ENCODE data around the gene TMEM132C.

TMEM132C gene

DNA sequence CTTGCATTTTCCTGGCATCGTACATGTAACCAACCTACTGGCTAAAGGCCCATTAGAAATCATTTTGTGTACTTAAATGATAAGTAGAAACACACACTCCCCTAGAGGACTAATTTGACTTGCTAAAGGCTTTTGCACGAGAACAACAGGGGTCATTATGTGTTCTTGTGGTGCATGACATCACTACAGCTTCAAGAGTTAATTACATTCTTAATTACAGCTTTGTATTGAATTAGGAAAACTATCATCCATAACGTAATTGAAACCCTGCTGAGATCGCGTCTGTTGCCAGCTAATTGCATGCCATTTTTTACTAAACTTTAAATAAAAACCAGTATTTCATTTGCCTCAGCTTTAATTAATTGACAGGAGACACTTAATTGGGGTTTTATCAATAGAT is 51.4 kb downstream of the TMEM132C start:
- Histone ChIP-seq H2AFZ (ENCODE audit: low read length) (no peak overlapping the region), H3K27ac (ENCODE audit: low read length) (no peak overlapping the region), H3K79me2 (ENCODE audit: low read length) (no peaks in the 10 kb centered on the region), H3K4me3 (ENCODE audit: low read length) (no peak overlapping the region), H3K4me2 (ENCODE audit: low read depth, low read length) (no peak overlapping the region), H3K36me3 (replicated peaks; ENCODE audit: insufficient read depth, low read length) (no peaks in the 10 kb centered on the region), H4K20me1 (ENCODE audit: insufficient read depth, low read length) (no peaks in the 10 kb centered on the region), H3K4me1 (ENCODE audit: low read length) (no peaks in the 10 kb centered on the region), H3F3A (ENCODE audit: insufficient read depth, low read length) (no peaks in the 10 kb centered on the region), H3K9me2 (replicated peaks; ENCODE audit: insufficient read depth, low read length) (no peaks in the 10 kb centered on the region), H3K9me3 (replicated peaks; ENCODE audit: insufficient read depth, low read length) (no peaks in the 10 kb centered on the region), H3K27me3 (replicated peaks; ENCODE audit: insufficient read depth, low read length) (no peaks in the 10 kb centered on the region), H3K9ac (ENCODE audit: low read length) (no peak overlapping the region)
- no peak for DNase-seq
- no peak for TF ChIP-seq EZH2 (optimal IDR thresholded peaks at IDR 0.05; ENCODE audit: low read depth, low read length)
- TF ChIP-seq EZH2phosphoT487 (IDR thresholded peaks at IDR 0.05; ENCODE audit: low read length): no peak
- TF ChIP-seq, protein P1, sequence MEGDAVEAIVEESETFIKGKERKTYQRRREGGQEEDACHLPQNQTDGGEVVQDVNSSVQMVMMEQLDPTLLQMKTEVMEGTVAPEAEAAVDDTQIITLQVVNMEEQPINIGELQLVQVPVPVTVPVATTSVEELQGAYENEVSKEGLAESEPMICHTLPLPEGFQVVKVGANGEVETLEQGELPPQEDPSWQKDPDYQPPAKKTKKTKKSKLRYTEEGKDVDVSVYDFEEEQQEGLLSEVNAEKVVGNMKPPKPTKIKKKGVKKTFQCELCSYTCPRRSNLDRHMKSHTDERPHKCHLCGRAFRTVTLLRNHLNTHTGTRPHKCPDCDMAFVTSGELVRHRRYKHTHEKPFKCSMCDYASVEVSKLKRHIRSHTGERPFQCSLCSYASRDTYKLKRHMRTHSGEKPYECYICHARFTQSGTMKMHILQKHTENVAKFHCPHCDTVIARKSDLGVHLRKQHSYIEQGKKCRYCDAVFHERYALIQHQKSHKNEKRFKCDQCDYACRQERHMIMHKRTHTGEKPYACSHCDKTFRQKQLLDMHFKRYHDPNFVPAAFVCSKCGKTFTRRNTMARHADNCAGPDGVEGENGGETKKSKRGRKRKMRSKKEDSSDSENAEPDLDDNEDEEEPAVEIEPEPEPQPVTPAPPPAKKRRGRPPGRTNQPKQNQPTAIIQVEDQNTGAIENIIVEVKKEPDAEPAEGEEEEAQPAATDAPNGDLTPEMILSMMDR (IDR thresholded peaks at IDR 0.05; ENCODE audit: low read length): no peak

DNA sequence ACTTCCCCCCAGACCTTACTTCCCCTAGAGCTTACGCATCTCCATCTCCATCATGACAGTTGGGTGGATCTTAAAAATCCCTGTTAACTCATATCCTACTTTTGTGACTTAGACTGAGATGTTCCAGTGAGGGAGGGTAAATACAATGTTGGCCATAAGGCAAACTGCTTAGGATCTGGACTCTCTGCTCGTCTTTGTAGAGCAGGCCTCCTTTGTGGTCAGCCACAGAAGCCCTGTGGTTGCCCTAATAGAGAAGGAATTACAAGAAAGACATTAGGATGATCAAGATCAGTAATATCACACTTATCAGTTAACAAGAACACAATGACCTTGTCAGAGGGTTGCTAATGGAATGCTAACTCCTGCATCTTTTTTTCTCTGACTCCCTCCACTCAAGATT is 52.0 kb downstream of the TMEM132C start:
- Histone ChIP-seq H2AFZ (ENCODE audit: low read length) (no peak overlapping the region), H3K9me3 (replicated peaks; ENCODE audit: insufficient read depth, low read length) (no peaks in the 10 kb centered on the region), H3K4me3 (ENCODE audit: low read length) (no peak overlapping the region), H3K4me1 (ENCODE audit: low read length) (no peaks in the 10 kb centered on the region), H3F3A (ENCODE audit: insufficient read depth, low read length) (no peaks in the 10 kb centered on the region), H3K27me3 (replicated peaks; ENCODE audit: insufficient read depth, low read length) (no peaks in the 10 kb centered on the region), H3K9ac (ENCODE audit: low read length) (no peak overlapping the region), H3K27ac (ENCODE audit: low read length) (no peak overlapping the region), H3K4me2 (ENCODE audit: low read depth, low read length) (no peak overlapping the region), H3K36me3 (replicated peaks; ENCODE audit: insufficient read depth, low read length) (no peaks in the 10 kb centered on the region), H3K79me2 (ENCODE audit: low read length) (no peaks in the 10 kb centered on the region), H4K20me1 (ENCODE audit: insufficient read depth, low read length) (no peaks in the 10 kb centered on the region), H3K9me2 (replicated peaks; ENCODE audit: insufficient read depth, low read length) (no peaks in the 10 kb centered on the region)
- no peak for TF ChIP-seq EZH2 (optimal IDR thresholded peaks at IDR 0.05; ENCODE audit: low read depth, low read length)
- TF ChIP-seq, protein P1 (IDR thresholded peaks at IDR 0.05; ENCODE audit: low read length): no peak
- TF ChIP-seq EZH2phosphoT487 (IDR thresholded peaks at IDR 0.05; ENCODE audit: low read length): no peak
- DNase-seq: no peak

DNA sequence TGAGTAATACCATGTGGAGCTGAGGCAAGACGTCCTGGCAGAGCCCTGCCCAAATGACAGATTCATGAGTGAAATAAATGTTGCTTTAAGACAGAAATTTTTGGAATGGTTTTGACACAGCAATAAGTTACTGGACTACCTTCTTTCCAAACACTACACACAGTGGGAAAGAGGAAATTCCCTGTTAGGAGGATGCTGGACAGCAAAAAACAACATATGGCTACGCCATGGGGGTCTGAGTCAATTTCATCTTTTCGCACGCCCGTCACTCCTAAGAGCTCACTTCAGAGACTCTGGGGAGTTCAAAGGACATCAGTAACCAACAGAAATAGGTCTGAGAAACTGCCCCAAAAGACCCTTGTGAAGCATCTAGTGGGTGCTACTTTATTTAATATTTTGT is 55.4 kb downstream of the TMEM132C start:
- Histone ChIP-seq H3K9me3 (replicated peaks; ENCODE audit: insufficient read depth, low read length) (no peaks in the 10 kb centered on the region), H3K9ac (ENCODE audit: low read length) (no peak overlapping the region), H3K4me1 (ENCODE audit: low read length) (no peaks in the 10 kb centered on the region), H4K20me1 (ENCODE audit: insufficient read depth, low read length) (no peaks in the 10 kb centered on the region), H3K27ac (ENCODE audit: low read length) (no peak overlapping the region), H3K27me3 (replicated peaks; ENCODE audit: insufficient read depth, low read length) (no peaks in the 10 kb centered on the region), H2AFZ (ENCODE audit: low read length) (no peak overlapping the region), H3K4me3 (ENCODE audit: low read length) (no peak overlapping the region), H3K9me2 (replicated peaks; ENCODE audit: insufficient read depth, low read length) (no peaks in the 10 kb centered on the region), H3K36me3 (replicated peaks; ENCODE audit: insufficient read depth, low read length) (no peaks in the 10 kb centered on the region), H3F3A (ENCODE audit: insufficient read depth, low read length) (no peaks in the 10 kb centered on the region), H3K4me2 (ENCODE audit: low read depth, low read length) (no peak overlapping the region), H3K79me2 (ENCODE audit: low read length) (no peaks in the 10 kb centered on the region)
- no peak for DNase-seq
- TF ChIP-seq EZH2 (optimal IDR thresholded peaks at IDR 0.05; ENCODE audit: low read depth, low read length) (no peak), EZH2phosphoT487 (IDR thresholded peaks at IDR 0.05; ENCODE audit: low read length) (no peak)
- TF ChIP-seq, protein P1 (IDR thresholded peaks at IDR 0.05; ENCODE audit: low read length): no peak

Data from MM.1S (cell line).